ENCODE data around the gene OTOF.

- no peak for TF ChIP-seq CTCF (conservative IDR thresholded peaks at IDR 0.05; ENCODE audit: low read depth, low read length)
- TF ChIP-seq EZH2 (IDR thresholded peaks at IDR 0.05; ENCODE audit: borderline replicate concordance, low read depth, low read length, poor library complexity, severe bottlenecking): no peak
These were observed 26.1 kb upstream of the OTOF start for GRCh38 chr2:26504002-26504401.

All from A673 (cell line).